Mammary epithelial cell (primary cell): ENCODE measurements around the gene AP1S1.

Experiments
- EZH2 ChIP-seq: IDR thresholded peaks from 2 replicates; pipeline ENCODE4 v1.6.1; 2012; ENCODE audit warnings: low read length, inconsistent platforms, borderline replicate concordance
- TF ChIP-seq, protein P1 (sequence below), 2 donors: IDR thresholded peaks in 1 of 2; conservative IDR thresholded peaks in 1 of 2; 2 replicates each; pipeline ENCODE4 v1.5.1; 2011 to 2012; ENCODE audit warnings: inconsistent platforms in 2 of 2, low read length in 2 of 2, mild to moderate bottlenecking in 2 of 2, control low read depth in 1 of 2, low read depth in 1 of 2; ENCODE audit not compliant: insufficient read depth in 1 of 2; ENCODE audit errors: extremely low read depth in 1 of 2

DNA sequence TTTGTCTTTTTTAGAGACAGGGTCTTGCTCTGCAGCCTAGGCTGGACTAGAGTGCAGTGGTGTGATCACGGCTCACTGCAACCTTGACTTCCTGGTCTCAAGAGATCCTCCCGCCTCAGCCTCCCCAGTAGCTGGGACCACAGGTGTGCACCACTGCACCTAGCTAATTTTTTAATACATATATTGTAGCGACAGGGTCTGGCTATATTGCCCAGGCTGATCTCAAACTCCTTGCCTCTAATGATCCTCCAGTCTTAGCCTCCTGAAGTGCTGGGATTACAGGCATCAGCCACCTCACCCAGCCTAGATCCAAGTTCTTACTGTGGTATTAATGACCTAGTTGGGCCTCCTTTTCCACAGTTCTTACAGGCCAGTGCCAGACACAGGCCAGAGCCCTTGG is 39.1 kb upstream of the AP1S1 start:
- TF ChIP-seq, protein P1, sequence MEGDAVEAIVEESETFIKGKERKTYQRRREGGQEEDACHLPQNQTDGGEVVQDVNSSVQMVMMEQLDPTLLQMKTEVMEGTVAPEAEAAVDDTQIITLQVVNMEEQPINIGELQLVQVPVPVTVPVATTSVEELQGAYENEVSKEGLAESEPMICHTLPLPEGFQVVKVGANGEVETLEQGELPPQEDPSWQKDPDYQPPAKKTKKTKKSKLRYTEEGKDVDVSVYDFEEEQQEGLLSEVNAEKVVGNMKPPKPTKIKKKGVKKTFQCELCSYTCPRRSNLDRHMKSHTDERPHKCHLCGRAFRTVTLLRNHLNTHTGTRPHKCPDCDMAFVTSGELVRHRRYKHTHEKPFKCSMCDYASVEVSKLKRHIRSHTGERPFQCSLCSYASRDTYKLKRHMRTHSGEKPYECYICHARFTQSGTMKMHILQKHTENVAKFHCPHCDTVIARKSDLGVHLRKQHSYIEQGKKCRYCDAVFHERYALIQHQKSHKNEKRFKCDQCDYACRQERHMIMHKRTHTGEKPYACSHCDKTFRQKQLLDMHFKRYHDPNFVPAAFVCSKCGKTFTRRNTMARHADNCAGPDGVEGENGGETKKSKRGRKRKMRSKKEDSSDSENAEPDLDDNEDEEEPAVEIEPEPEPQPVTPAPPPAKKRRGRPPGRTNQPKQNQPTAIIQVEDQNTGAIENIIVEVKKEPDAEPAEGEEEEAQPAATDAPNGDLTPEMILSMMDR (conservative IDR thresholded peaks at IDR 0.05 in 1 of 2, IDR thresholded peaks at IDR 0.05 in 1 of 2; ENCODE audit: extremely low read depth in 1 of 2, insufficient read depth in 1 of 2, low read depth in 1 of 2, low read length in 2 of 2), result no peak
- TF ChIP-seq EZH2, result no peak
